DND-41 (cell line): Measurements from ENCODE around the gene RARB.

ENCODE experiments used
- ATAC-seq: fragments of 200-7000 bp; cut with Tn5 transposase; 3 replicates; pipeline ENCODE4 v1.9.1; 2021; ENCODE audit warnings: low read depth; ENCODE audit not compliant: insufficient read depth
- DNase-seq: peaks from one replicate; pipeline ENCODE4 v3.0.0-alpha.2; 2020
- H2AFZ ChIP-seq: 2 replicates; pipeline ENCODE4 v1.6.0; 2012; ENCODE audit warnings: low read depth, low read length
- H3K27ac ChIP-seq: 2 replicates; pipeline ENCODE4 v1.5.1; 2012; ENCODE audit warnings: low read length, inconsistent platforms
- H3K27me3 ChIP-seq: fragments of 200-600 bp; sonication (generic); 2 replicates; pipeline ENCODE4 v1.6.0; 2012; ENCODE audit warnings: low read length, mild to moderate bottlenecking, inconsistent platforms; ENCODE audit not compliant: insufficient read depth, poor library complexity
- H3K36me3 ChIP-seq: 2 replicates; pipeline ENCODE4 v1.5.1; 2012; ENCODE audit warnings: low read length, inconsistent platforms; ENCODE audit not compliant: insufficient read depth
- H3K4me1 ChIP-seq: 2 replicates; pipeline ENCODE4 v1.5.1; 2012; ENCODE audit warnings: mild to moderate bottlenecking, low read length; ENCODE audit not compliant: insufficient read depth
- H3K4me2 ChIP-seq: 2 replicates; pipeline ENCODE4 v1.6.0; 2012; ENCODE audit warnings: mild to moderate bottlenecking, moderate library complexity, low read length, inconsistent platforms; ENCODE audit not compliant: insufficient read depth
- H3K4me3 ChIP-seq, 2 experiments: fragments of 200-600 bp in 1 of 2; shearing (Covaris generic) in 1 of 2; 2 replicates each; pipeline ENCODE4 v1.5.1; 2012 to 2016; ENCODE audit warnings: inconsistent platforms in 2 of 2, low read length in 2 of 2, mild to moderate bottlenecking in 2 of 2, low read depth in 1 of 2, moderate library complexity in 1 of 2
- H3K79me2 ChIP-seq: 2 replicates; pipeline ENCODE4 v1.6.0; 2012; ENCODE audit warnings: low read length, inconsistent platforms; ENCODE audit not compliant: insufficient read depth
- H3K9ac ChIP-seq: 2 replicates; pipeline ENCODE4 v1.6.0; 2012; ENCODE audit warnings: low read depth, mild to moderate bottlenecking, inconsistent platforms, low read length, moderate library complexity
- H3K9me3 ChIP-seq: 2 replicates; pipeline ENCODE4 v1.5.1; 2012; ENCODE audit warnings: low read length, moderate library complexity, mild to moderate bottlenecking, inconsistent platforms; ENCODE audit not compliant: insufficient read depth, severe bottlenecking
- H4K20me1 ChIP-seq: 2 replicates; pipeline ENCODE4 v1.6.0; 2012; ENCODE audit warnings: low read length; ENCODE audit not compliant: insufficient read depth
- CTCF ChIP-seq: IDR thresholded peaks from 2 replicates; pipeline ENCODE4 v1.5.1; 2012; ENCODE audit warnings: borderline replicate concordance, low read length, moderate library complexity, mild to moderate bottlenecking; ENCODE audit not compliant: poor library complexity, severe bottlenecking; ENCODE audit errors: extremely low read depth
- EZH2 ChIP-seq: IDR thresholded peaks from 3 replicates; pipeline ENCODE4 v1.6.1; 2012; ENCODE audit warnings: borderline replicate concordance, low read depth, mild to moderate bottlenecking, moderate library complexity, low read length, inconsistent platforms; ENCODE audit not compliant: severe bottlenecking

The RARB gene

GRCh38 chr3:25597535-25598101 is 169.6 kb downstream of the RARB start:
- Histone ChIP-seq H3K4me2 (no peak overlapping the region), H3K79me2 (no peaks in the 10 kb centered on the region), H3K9me3 (no peaks in the 10 kb centered on the region), H3K9ac (no peak overlapping the region), H3K4me1 (no peaks in the 10 kb centered on the region), H4K20me1 (no peaks in the 10 kb centered on the region; the same call in 1 of the 2 replicates), H3K4me3 (no peak overlapping the region), H3K27ac (no peak overlapping the region), H3K27me3 (no peaks in the 10 kb centered on the region), H2AFZ (no peak overlapping the region), H3K36me3 (peaks cover 60% of the 10 kb centered on the region)
- DNase-seq (no peak), ATAC-seq (no peak)
- TF ChIP-seq CTCF (no peak), EZH2 (no peak)

- H3K4me3 ChIP-seq: no peak overlapping the region
- H2AFZ ChIP-seq: no peak overlapping the region
- H3K27ac ChIP-seq: no peak overlapping the region
- no peak overlapping the region for H3K9ac ChIP-seq
- no peaks in the 10 kb centered on the region for H4K20me1 ChIP-seq
- no peak for DNase-seq
- no peaks in the 10 kb centered on the region for H3K79me2 ChIP-seq
- no peak for ATAC-seq
- no peak for TF ChIP-seq EZH2
- no peak for TF ChIP-seq CTCF
- H3K27me3 ChIP-seq: no peaks in the 10 kb centered on the region
- H3K9me3 ChIP-seq: no peaks in the 10 kb centered on the region
- H3K36me3 ChIP-seq: peaks cover 94% of the 10 kb centered on the region
- H3K4me2 ChIP-seq: no peak overlapping the region
- H3K4me1 ChIP-seq: no peaks in the 10 kb centered on the region
These were observed 175.6 kb downstream of the RARB start for GRCh38 chr3:25603703-25604102.

GRCh38 chr3:25604107-25604805 is 176.2 kb downstream of the RARB start:
- H2AFZ ChIP-seq: no peak overlapping the region
- H3K4me1 ChIP-seq: no peaks in the 10 kb centered on the region
- no peak overlapping the region for H3K27ac ChIP-seq
- H3K79me2 ChIP-seq: no peaks in the 10 kb centered on the region
- peaks cover 94% of the 10 kb centered on the region for H3K36me3 ChIP-seq
- ATAC-seq: no peak
- no peak overlapping the region for H3K4me3 ChIP-seq
- DNase-seq: no peak
- H3K27me3 ChIP-seq: no peaks in the 10 kb centered on the region
- H3K9ac ChIP-seq: no peak overlapping the region
- TF ChIP-seq CTCF: no peak
- no peak for TF ChIP-seq EZH2
- no peak overlapping the region for H3K4me2 ChIP-seq
- no peaks in the 10 kb centered on the region for H4K20me1 ChIP-seq
- no peaks in the 10 kb centered on the region for H3K9me3 ChIP-seq
